CD4-positive, alpha-beta T cell treated with Interleukin-10 for 1 hour (primary cell): Measurements from ENCODE around the gene ADAMTS6.

ENCODE experiments used
- DNase-seq: peaks from one replicate; pipeline ENCODE4 v3.0.0-alpha.2; 2020

The ADAMTS6 gene

GRCh38 chr5:65141493-65141892 is 340.2 kb downstream of the ADAMTS6 start:
- DNase-seq = no peak

- no peak for DNase-seq
These were observed 344.1 kb downstream of the ADAMTS6 start for GRCh38 chr5:65137631-65138030.

GRCh38 chr5:65133477-65134110 is 348.1 kb downstream of the ADAMTS6 start:
- DNase-seq = no peak

DNA sequence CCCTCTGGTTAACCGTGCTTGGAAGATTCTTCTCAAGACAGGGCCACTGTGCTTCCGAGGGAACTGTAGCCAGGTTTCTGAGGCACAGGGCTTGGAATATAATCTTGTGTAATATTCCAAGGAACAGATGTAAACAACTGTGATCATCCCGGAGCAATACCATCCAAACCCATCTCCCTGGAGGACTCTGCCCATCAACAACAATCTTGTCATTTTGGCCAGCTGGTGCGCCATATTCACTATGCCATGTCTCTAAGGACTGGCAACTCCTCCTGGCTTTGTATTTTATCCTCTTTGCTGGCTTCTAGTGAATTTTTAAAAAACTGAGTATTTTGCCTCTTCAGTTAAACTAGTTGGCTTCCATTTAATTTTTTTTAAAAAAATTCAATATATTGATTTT is 349.3 kb downstream of the ADAMTS6 start:
- DNase-seq = no peak

DNA sequence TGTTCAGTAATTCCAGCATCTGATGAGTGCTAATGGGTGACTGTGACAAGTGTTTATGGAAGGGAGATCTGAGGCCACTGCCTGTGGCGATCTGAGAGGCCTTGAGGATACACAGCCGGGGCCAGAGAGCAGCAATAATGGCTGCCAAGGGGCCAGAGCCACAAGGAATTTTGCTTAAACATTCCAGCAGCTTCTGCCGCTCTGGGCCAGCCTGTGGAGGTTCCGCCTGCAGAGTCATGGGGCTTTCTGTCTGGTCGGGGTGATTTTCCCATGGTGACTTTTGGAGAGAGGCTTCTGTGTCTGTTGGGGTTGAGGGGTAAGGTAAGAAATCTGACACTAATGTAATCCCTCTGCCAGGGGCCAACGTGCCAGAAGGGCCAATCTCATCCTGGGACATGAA is 353.5 kb downstream of the ADAMTS6 start:
- DNase-seq = no peak

DNA sequence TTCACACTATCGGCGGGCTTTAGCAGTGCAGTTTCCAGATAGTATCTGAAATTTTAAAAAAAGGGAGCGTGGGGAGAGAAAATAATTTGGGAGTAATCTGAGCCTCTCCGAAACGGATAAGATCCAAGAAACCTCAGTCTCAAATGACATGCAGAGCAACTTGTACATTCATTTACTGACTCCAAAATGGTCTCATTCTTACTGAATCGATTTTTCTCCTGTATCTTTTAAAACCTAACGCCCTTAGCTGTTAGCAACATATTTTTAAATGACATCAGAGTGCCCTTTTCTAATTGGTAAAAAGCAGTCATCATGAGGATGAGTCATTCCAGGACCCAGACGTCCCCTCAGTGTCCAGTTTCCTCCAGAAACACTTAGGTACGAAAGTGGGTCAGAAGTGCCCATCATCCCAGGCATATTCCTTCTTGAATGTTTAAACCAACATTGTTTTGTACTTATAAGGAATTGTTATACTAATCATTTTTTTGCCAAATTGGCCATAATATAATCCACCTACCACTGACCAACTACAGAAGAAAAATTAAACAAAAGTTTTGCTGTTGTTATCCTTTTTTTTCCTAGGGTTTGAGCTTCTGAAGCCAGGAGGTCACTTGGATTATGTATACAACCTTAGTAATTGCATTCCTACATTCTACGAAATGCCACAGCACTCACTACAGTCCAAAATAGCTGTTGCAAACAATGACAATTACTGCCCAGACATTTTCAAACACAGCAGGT is 354.4 kb downstream of the ADAMTS6 start:
- no peak for DNase-seq

DNA sequence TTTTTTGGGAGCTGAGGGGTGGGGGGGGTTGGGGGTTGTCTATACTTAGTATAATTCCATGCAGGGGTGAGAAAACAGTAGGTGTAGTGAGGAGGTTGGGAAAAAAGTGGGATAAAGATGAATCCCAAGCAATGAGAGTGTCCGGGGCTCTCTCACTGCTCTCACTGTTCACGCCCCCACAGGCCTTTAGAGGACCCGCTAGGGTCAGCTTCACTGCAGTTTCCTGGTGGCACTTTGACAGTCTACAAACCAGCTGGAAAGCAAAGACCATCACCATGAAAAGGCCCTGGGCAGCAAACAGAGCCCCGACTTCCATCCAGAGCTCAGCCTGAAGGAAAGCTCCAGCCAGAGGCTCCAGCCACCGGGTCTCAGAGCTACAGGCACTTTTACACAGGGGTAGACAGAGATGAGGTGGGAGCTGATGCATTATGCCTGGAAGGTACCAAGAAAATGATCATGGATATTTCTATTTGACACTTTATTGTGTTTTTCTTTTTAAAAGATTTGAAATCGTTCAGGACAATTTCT is 355.1 kb downstream of the ADAMTS6 start:
- no peak for DNase-seq

GRCh38 chr5:65125591-65126541 is 355.9 kb downstream of the ADAMTS6 start:
- no peak for DNase-seq

GRCh38 chr5:65121880-65122436 is 359.8 kb downstream of the ADAMTS6 start:
- no peak for DNase-seq

DNA sequence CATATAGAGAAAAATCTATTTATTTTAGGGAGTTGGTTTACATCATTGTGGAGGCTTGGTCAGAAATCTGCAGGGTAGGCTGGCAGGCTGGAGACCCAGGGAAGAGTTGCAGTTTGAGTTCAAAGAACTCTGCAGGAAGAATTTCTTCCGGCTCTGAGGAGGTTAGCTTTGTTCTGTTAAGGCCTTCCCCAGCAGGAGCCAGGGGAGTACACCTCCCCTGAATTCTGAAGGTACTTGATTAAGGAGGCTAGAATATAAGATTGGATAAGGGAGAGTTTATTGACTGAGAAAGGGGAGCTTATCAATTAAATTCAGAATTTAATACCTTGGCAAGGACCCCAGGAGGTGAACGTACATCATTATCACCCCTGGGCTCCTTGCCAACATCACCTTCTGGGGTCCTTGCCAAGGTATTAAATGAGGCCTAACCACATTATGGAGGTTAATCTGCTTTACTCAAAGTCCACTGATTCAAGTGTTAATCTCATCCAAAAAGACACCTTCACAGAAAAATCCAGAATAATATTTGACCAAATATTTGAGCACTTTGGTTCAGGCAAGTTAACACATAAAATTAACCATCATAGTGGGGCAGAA is 361.3 kb downstream of the ADAMTS6 start:
- no peak for DNase-seq

DNA sequence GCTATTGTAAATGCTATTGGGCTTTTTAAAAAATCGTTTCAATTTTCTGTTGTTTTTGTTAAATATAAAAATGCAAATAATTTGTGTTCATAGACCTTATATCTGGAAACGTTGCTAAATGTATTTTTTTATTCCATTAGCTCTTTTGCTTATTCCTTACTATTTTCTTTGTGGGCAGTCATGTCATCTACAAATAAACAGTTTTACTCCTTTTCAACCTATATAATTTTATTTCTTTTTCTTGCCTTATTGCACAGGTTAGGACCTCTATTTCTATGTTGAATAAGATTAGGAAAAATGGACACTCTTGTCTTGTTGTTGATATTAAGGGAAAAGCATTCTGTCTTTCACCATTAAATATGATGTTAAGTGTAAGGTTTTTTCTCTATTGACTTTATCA is 364.2 kb downstream of the ADAMTS6 start:
- no peak for DNase-seq

DNA sequence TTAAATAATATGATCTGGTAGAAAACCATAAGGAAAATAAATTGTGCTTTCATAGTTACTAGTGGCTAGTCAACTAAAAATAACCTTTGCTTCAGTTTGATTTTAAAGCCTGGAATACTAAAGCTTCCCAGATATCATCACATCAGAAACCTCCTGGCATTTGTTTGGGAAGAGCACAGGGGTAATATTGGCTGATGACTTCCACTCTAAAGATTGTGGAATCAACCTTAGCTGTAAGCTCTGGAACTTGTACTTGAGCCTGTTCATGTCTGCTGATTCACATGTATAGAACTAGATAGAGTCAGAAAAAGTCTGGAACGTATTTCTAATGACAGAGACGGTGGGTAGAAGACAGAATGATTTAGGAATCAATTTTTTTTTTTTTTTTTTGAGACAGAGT is 367.9 kb downstream of the ADAMTS6 start:
- no peak for DNase-seq

DNA sequence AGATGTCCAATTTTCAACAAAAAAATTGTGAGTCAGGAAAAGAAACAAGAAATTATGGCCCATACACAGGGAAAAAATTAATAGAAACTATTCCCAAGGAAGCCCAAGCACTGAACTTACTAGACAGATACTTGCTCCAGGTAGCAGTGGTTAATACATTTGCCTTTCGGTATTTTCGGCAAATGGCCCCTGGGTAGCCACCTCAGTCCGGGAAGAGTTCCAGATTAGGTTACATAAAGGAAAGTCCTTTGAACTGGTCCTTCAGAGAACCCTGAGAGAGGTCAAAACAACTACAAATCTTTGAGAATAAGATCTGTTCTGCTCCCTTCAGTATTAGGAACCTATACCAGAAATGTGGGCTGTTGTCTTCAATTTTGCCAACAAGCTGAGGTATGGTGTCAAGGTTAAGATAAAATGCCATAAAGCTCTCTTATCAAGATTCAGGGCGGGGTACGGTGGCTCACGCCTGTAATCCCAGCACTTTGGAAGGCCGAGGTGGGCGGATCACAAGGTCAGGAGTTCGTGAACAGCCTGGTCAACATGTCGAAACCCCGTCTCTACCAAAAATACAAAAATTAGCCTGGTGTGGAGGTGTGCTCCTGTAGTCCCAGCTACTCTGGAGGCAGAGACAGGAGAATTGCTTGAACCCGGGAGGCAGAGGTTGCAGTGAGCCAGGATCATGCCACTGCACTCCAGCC is 369.6 kb downstream of the ADAMTS6 start:
- no peak for DNase-seq

GRCh38 chr5:65108786-65109743 is 372.7 kb downstream of the ADAMTS6 start:
- no peak for DNase-seq

DNA sequence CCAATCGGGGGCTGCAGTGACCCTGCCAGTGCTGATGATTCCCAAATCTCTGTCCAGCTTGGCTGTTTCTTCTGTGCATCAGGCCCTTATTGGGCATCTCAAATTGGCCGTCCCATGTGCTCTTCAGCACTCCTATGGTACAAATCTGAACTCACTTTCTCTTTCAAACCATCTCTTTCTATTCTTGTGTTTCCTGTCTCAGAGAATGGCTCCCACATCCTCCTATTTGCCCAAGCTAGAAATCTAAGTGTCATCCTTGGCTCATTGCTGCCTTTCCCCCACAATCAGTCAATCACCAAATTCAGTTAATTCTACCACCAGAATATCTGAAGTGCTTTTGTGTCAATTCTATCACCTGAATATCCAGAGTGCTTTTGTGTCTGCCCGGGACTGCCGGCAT is 376.4 kb downstream of the ADAMTS6 start:
- no peak for DNase-seq

GRCh38 chr5:65104831-65105230 is 376.9 kb downstream of the ADAMTS6 start:
- no peak for DNase-seq

DNA sequence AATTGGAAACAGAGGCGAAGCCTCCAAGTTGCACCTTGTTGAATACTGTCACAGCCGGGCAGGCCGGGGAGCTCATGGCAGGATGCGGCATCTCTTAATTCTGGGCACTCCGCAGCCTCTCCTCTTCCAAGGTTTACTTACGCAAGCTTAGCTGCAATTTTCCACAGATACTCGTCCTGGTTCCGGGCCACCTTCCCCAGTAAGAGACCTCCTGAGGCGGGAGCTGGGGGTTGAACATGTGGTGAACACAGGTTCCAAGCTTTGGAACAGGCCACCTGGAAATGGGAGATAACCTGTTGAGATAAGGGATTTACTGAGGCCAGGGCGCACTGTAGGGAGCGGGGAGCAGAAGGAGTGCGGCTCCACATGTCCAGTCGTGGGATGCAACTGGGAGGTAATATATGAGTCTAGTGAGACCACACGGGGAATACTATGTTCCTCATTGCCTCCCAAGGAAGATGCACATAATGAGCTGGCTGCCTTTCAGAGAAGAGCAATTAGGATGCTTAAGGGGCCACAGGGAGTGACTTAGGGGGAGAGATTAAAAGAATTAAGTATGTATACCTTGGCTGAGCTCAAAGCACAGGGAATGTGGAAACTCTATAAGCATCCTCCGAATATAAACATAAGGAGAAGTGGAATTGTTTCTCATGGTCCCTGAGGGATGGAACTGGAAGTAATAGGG is 377.8 kb downstream of the ADAMTS6 start:
- DNase-seq = no peak

DNA sequence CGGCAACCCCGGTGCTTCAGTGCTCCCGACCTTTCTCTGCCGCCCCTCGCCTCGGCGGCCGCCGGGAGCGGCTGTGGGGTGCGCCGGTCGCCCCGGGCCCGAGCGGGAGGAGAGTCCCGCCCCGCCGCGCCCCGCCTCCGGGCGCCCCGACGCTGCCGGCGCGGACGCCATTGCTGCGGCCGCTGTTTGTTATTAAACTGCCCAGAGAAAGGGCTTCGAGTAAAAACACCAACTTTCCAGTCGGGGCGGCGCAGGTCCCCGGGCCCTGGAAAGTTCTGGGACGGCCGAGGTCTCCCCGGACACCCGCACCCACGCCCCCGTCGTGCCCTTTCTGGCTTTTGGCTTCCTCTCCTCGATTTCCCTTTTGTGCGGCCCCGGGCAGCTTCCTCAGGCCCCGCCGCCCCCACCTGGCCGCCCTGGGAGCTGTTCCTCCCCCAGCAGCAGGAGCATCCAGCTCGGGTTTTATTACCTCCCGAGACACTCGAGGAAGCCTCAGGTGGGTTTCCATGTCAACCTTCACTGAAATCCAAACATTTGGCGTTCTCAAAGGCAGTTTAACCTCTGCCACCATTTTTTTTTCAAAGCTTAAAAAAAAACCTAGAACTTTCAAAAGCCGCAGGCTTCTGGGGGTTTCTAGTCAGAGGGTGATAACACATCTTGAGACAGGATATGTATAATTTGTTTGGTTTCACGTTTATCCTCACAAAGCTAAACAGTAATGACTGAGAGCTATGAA is 378.6 kb downstream of the ADAMTS6 start:
- DNase-seq = peak; percentile 66

DNA sequence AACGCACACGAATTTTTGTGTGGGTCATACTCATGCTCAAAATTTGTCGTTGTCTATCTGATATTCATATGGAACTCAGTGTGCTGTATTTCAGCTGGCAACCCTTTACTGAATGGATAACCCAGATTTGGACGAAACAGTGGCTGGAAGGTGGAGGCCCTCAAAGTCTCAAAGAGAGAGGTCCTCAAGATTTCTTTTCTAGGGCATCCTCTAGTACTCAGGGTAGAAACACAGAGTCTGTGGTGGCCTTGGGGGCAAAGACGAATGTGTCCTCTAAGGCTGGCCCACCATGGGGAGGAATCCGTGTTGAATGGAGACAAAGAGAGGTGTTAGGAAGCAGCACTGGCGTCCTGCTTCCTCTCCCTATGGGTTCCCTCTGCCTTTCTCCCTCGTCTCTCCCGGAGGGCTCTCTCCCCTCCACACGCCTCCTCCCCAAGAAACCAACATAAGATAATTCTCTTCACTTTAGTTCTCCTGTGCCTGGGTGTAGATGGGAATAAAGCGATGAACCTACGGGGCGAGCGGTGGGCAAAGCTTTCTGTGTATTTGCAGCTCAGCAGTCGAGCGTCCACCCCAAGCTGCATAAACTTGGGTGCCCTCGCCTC is 379.2 kb downstream of the ADAMTS6 start:
- no peak for DNase-seq
